T-helper 1 cell treated with Interleukin-12 subunit alpha and Interleukin-12 subunit beta and Interleukin-4 antibody, amounts not matched to agents 30 ng/mL and 1 ng/mL, for 36 hours (primary cell): ENCODE measurements around the gene GADD45GIP1. TPM values are rescaled to one million over a fixed set of nuclear protein-coding genes. Genes with fewer than 3 reads are reported as not detected.

Experiments
- intact Hi-C: fragments of 100-400 bp; cut with micrococcal nuclease; formaldehyde crosslinking; loops from one replicate; pipeline ENCODE4 v1.15.1; 2024
- total RNA-seq: library from RNA; stranded (reverse); gene quantifications from 2 replicates; pipeline ENCODE4 v1.2.3, GENCODE V29; 2022

GADD45GIP1 gene
- total RNA-seq, 1 donor from 2014 or later = 16.6 TPM

- intact Hi-C loops = loop anchor here (10.0 kb wide), 1 partner anchor 901 kb away; no protein-coding TSS in a partner anchor
Measured at GRCh38 chr19:12944104-12944674, 12.8 kb downstream of the GADD45GIP1 start.

DNA sequence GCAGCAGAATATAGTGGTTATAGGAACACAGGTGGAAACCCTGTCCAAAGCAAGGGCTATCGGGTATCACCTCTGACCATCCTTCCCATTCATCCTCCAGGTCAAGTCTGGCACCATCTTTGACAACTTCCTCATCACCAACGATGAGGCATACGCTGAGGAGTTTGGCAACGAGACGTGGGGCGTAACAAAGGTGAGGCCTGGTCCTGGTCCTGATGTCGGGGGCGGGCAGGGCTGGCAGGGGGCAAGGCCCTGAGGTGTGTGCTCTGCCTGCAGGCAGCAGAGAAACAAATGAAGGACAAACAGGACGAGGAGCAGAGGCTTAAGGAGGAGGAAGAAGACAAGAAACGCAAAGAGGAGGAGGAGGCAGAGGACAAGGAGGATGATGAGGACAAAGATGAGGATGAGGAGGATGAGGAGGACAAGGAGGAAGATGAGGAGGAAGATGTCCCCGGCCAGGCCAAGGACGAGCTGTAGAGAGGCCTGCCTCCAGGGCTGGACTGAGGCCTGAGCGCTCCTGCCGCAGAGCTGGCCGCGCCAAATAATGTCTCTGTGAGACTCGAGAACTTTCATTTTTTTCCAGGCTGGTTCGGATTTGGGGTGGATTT is 13.5 kb downstream of the GADD45GIP1 start:
- intact Hi-C loops = loop anchor here (10.0 kb wide), 1 partner anchor 901 kb away; no protein-coding TSS in a partner anchor

DNA sequence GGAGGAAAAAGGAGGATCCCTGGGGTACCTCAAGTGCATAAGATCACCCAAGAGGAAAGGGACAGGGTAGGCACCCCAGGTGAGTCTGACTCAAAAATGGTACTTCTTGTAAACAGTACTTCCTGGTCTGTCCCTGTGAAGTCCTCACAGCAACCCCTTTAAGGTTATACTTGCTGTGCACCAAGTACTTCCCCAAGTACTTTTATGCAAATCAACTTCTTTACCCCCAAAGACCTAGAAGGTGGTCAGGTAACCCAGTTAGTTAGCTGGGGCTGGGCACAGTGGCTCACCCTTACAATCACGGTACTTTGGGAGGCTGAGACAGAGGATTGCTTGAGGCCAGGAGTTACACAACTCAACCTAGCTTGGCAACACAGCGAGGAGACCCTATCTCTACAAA is 16.1 kb downstream of the GADD45GIP1 start:
- intact Hi-C loops = loop anchor here (10.0 kb wide), 1 partner anchor 904 kb away; no protein-coding TSS in a partner anchor

DNA sequence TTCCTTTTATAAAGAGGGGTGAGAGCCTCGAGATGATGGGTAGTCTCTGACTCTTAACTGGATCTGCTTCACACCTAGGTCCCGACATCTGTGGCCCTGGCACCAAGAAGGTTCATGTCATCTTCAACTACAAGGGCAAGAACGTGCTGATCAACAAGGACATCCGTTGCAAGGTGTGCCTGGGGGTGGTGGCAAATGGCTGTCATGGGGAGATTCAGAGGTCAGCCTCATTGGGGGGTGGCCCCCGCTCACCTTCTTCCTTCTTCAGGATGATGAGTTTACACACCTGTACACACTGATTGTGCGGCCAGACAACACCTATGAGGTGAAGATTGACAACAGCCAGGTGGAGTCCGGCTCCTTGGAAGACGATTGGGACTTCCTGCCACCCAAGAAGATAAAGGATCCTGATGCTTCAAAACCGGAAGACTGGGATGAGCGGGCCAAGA is 17.0 kb downstream of the GADD45GIP1 start:
- intact Hi-C loops = loop anchor here (2.0 to 10.0 kb wide), 7 partner anchors 17 to 905 kb away; partner anchors contain the start of genes GADD45GIP1, GET3, JUNB and ZNF490

GRCh38 chr19:12938779-12939601 is 18.0 kb downstream of the GADD45GIP1 start:
- intact Hi-C loops = loop anchor here (1.0 to 10.0 kb wide), 12 partner anchors 7 to 1564 kb away; partner anchors contain the start of genes GADD45GIP1, GCDH, GET3 and JUNB

- intact Hi-C loops = loop anchor here (1.0 to 10.0 kb wide), 12 partner anchors 8 to 1563 kb away; partner anchors contain the start of genes GADD45GIP1, GCDH, GET3 and JUNB
Measured at GRCh38 chr19:12937927-12938778, 18.9 kb downstream of the GADD45GIP1 start, which contains the start of gene CALR. CALR (plus strand) TSS chr19:12938609; CDS start chr19:12938680, 71 bp downstream.

- intact Hi-C loops = loop anchor here (5.0 to 10.0 kb wide), 2 partner anchors 325 to 807 kb away; partner anchors contain the start of genes ZNF490 and ZNF791
Measured at GRCh38 chr19:12937093-12937926, 19.7 kb downstream of the GADD45GIP1 start.

DNA sequence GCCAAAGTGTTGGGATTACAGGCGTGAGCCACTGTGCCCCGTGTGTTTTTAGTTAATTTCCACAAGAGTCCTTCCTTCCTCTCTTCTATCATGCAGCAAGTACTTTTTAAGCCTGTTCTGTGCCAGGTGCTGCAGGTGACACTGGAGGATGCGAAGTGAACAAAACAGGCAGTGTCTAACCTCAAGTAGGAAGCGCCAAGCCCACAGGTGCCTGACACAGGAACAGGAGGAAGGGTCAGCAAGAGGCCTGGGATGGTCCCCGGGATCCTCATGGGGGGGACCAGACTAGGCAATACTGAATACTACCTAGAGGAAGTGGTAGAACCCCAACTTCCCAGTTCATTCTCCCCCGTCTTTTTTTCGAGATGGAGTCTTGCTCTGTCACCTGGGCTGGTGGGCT is 20.4 kb downstream of the GADD45GIP1 start:
- intact Hi-C loops = loop anchor here (5.0 to 10.0 kb wide), 2 partner anchors 324 to 808 kb away; partner anchors contain the start of genes ZNF490 and ZNF791

DNA sequence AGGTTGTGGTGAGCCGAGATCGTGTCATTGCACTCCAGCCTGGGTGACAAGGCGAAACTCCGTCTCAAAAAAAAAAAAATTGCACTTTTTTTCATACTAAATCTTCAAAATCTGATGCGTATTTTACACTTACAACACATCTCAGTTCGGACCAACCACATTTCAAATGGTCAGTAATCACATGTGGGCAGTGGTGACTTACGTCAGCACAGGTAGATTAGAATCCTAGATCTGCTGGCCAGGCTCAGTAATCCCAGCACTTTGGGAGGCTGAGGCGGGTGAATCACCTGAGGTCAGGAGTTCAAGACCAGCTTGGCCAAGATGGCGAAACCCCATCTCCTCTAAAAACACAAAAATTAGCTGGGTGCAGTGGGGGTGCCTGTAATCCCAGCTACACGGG is 22.0 kb downstream of the GADD45GIP1 start:
- intact Hi-C loops = loop anchor here (5.0 to 10.0 kb wide), 2 partner anchors 323 to 810 kb away; partner anchors contain the start of genes ZNF490 and ZNF791

DNA sequence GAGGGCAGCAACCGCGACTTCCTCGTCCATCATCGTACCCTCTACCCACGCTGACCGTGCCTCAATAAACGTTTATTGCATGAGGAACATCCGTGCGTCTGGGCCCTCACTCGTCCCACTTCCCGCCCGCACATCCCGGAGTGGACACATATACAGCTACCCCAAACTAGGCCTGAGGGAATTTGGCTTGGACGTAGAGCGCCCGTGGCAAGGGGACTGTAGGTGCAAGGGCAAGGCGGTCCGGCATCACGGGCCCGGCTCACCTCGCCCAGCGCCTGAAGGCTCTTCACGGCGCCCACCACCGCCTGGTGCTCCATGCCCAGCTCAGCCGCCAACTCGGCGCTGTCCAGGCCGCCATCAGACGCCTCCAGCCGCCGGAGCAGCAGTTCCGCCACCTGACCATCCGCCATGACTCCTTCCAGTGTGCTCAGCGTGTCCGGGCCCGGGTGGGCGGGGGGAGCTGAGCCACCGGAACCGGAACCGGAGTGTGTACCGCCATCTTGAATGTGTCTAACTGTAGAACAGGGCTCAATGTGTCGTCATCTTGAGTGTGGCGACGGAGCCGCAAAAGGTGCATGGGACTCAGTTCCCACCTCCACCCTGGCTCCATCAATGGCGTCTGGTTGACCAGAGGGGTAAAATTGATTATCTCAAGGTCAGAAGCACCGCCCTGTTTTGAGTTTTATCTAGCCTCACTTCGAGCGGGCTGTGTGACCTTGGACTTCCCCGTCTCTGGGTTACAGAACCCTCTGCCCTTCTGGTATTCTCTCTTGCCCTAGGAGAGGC is 23.5 kb downstream of the GADD45GIP1 start, which contains the start of gene FARSA:
Gene FARSA (minus strand): TSS at position 425 of the 786 bp plus-strand sequence. CDS start 15 bp downstream, at position 410.
- intact Hi-C loops = loop anchor here (1.0 to 10.0 kb wide), 9 partner anchors 12 to 811 kb away; partner anchors contain the start of genes GADD45GIP1, GCDH, GET3 and RAD23A

DNA sequence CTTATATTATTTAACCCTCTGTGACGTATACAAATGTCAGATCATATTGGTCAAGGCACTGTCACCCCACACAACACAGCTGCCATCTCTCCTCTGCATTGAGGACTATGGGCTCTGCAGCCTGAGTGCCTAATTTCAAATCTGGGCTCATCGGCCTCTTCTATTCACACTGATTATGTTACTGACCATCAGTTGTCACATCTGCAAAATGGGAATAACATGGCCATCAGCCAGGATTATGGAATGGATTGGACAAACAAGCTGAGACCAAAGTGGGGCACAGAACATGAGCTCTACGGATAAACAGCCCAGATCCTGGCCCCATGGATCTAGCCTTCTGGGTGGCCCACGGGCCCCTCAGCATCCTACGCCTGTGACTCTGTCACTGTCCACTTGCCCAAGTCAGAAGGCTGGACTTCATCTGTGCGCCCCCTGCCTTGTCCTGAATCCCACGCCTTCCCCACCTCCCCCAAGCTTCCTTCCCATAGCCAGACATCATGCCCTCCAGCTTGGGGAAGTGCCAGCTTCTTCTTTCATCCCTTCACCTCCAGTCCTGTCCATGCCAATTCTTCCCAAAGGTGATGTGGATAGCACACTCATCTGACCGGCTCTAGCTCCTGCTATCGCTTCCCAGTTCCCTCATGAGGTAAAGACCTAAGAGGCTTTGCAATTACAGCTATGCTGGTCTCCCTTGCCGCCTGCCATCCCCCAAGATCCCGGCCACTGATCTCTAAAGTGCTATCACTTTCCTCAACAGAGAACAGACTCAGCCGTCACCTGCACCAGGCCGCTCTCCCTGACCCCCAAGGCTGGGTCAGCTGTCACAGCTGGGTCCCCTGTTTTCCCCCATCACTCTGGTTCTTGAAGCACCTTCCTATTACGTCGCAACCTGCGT is 24.4 kb downstream of the GADD45GIP1 start:
- intact Hi-C loops = loop anchor here (1.0 to 10.0 kb wide), 9 partner anchors 13 to 812 kb away; partner anchors contain the start of genes GADD45GIP1, GCDH, GET3 and RAD23A

GRCh38 chr19:12930002-12930645 is 26.9 kb downstream of the GADD45GIP1 start:
- intact Hi-C loops = loop anchor here (10.0 kb wide), 1 partner anchor 815 kb away; a partner anchor contains a TSS

DNA sequence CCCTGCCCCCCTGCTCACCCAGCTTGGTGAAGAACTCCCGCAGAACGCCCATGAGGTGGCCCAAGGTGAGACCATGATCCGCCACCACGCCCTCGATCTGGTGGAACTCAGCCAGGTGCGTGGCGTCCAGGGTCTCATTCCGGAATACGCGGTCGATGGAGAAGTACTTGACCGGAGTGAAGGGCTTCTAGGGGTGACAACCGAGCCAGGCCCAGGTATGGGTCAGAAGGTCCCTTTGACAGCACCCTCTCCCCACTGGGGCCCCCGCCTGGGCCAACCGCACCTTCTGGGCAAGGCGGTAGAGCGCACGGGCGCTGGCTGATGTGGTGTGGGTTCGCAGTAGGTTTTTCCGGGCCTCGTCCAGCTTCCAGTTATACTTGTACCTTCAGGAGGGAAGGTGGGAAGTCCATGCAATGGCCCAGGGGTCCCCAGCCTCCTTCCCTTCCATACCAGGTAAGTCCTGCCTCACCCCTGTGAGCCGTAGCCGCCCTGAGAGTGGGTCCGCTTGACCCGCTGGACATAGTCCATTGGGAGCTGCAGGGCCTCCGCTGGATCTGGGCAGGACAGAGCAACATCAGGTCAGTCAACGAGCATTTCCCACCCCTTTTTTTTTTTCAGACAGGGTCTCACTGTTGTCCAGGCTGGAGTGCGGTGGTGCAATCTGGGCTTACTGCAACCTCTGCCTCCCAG is 32.3 kb downstream of the GADD45GIP1 start:
- intact Hi-C loops = no loop called here

DNA sequence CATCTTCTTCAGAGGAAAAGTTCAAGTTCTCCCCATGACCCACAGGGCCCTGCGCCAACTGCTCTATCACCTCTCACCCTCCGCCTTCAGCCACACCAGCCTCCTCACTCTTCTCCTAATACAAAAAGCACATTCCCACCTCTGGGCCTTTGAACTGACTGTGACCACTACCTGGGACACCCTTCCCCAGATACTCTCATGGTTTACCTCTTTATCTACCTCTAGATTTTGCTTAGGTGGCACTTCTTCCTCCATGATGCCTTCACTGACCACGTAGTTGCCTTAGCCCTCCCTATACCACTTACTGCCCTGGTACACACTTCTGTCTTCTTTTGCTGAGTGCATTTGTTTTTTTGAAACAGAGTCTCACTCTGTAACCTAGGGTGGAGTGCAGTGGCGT is 34.1 kb downstream of the GADD45GIP1 start:
- intact Hi-C loops = no loop called here

- intact Hi-C loops = no loop called here
Measured at GRCh38 chr19:12921047-12921446, 36.0 kb downstream of the GADD45GIP1 start.

GRCh38 chr19:12918253-12918652 is 38.8 kb downstream of the GADD45GIP1 start:
- intact Hi-C loops = no loop called here
